ENCODE measurements around the gene AKAP6.

DNA sequence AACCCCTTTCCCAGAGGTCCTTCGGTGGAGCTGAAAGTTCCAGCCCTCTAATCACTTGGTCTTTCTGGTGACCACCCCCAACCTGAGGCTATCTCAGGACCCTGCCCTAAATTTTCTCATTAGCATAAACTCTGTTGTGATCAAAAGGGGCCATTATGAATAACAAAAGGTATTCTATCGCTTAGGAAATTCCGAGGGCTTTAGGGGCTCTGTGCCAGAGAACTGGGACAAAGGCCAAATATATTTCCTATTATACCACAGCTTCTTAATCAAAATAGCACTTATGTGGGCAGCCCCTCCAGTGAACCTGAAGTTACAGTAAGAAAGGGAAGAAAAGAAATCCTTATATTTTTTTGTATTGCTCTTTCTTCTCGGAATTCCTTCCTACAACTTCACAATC is 484.3 kb downstream of the AKAP6 start:
- TF ChIP-seq, protein P1, sequence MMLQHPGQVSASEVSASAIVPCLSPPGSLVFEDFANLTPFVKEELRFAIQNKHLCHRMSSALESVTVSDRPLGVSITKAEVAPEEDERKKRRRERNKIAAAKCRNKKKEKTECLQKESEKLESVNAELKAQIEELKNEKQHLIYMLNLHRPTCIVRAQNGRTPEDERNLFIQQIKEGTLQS (IDR thresholded peaks at IDR 0.05), result no peak
- no peak for TF ChIP-seq EZH2phosphoT487 (IDR thresholded peaks at IDR 0.05; ENCODE audit: borderline replicate concordance)
- TF ChIP-seq CEBPB (IDR thresholded peaks at IDR 0.05; ENCODE audit: low read depth), result no peak
- no peak for TF ChIP-seq JUND (IDR thresholded peaks at IDR 0.05)
- TF ChIP-seq, protein P2, sequence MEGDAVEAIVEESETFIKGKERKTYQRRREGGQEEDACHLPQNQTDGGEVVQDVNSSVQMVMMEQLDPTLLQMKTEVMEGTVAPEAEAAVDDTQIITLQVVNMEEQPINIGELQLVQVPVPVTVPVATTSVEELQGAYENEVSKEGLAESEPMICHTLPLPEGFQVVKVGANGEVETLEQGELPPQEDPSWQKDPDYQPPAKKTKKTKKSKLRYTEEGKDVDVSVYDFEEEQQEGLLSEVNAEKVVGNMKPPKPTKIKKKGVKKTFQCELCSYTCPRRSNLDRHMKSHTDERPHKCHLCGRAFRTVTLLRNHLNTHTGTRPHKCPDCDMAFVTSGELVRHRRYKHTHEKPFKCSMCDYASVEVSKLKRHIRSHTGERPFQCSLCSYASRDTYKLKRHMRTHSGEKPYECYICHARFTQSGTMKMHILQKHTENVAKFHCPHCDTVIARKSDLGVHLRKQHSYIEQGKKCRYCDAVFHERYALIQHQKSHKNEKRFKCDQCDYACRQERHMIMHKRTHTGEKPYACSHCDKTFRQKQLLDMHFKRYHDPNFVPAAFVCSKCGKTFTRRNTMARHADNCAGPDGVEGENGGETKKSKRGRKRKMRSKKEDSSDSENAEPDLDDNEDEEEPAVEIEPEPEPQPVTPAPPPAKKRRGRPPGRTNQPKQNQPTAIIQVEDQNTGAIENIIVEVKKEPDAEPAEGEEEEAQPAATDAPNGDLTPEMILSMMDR (IDR thresholded peaks at IDR 0.05 in 2 of 3, conservative IDR thresholded peaks at IDR 0.05 in 1 of 3; ENCODE audit: borderline replicate concordance in 1 of 3, insufficient read depth in 1 of 3, low read depth in 2 of 3, low read length in 2 of 3), result no peak
- no peak for TF ChIP-seq RAD21 (IDR thresholded peaks at IDR 0.05; ENCODE audit: low read depth)
- no peak for TF ChIP-seq POLR2AphosphoS5 (IDR thresholded peaks at IDR 0.05; ENCODE audit: low read depth, low read length)
- TF ChIP-seq EZH2 (IDR thresholded peaks at IDR 0.05), result no peak
- TF ChIP-seq, protein P3, sequence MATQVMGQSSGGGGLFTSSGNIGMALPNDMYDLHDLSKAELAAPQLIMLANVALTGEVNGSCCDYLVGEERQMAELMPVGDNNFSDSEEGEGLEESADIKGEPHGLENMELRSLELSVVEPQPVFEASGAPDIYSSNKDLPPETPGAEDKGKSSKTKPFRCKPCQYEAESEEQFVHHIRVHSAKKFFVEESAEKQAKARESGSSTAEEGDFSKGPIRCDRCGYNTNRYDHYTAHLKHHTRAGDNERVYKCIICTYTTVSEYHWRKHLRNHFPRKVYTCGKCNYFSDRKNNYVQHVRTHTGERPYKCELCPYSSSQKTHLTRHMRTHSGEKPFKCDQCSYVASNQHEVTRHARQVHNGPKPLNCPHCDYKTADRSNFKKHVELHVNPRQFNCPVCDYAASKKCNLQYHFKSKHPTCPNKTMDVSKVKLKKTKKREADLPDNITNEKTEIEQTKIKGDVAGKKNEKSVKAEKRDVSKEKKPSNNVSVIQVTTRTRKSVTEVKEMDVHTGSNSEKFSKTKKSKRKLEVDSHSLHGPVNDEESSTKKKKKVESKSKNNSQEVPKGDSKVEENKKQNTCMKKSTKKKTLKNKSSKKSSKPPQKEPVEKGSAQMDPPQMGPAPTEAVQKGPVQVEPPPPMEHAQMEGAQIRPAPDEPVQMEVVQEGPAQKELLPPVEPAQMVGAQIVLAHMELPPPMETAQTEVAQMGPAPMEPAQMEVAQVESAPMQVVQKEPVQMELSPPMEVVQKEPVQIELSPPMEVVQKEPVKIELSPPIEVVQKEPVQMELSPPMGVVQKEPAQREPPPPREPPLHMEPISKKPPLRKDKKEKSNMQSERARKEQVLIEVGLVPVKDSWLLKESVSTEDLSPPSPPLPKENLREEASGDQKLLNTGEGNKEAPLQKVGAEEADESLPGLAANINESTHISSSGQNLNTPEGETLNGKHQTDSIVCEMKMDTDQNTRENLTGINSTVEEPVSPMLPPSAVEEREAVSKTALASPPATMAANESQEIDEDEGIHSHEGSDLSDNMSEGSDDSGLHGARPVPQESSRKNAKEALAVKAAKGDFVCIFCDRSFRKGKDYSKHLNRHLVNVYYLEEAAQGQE (IDR thresholded peaks at IDR 0.05; ENCODE audit: low read depth), result no peak
- TF ChIP-seq POLR2A (IDR thresholded peaks at IDR 0.05; ENCODE audit: borderline replicate concordance, extremely low read depth, insufficient read depth, insufficient read length), result no peak
- TF ChIP-seq, protein P4, sequence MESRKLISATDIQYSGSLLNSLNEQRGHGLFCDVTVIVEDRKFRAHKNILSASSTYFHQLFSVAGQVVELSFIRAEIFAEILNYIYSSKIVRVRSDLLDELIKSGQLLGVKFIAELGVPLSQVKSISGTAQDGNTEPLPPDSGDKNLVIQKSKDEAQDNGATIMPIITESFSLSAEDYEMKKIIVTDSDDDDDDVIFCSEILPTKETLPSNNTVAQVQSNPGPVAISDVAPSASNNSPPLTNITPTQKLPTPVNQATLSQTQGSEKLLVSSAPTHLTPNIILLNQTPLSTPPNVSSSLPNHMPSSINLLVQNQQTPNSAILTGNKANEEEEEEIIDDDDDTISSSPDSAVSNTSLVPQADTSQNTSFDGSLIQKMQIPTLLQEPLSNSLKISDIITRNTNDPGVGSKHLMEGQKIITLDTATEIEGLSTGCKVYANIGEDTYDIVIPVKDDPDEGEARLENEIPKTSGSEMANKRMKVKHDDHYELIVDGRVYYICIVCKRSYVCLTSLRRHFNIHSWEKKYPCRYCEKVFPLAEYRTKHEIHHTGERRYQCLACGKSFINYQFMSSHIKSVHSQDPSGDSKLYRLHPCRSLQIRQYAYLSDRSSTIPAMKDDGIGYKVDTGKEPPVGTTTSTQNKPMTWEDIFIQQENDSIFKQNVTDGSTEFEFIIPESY (IDR thresholded peaks at IDR 0.05; ENCODE audit: extremely low read depth, insufficient replicate concordance, low read length), result no peak
- TF ChIP-seq, protein P5, sequence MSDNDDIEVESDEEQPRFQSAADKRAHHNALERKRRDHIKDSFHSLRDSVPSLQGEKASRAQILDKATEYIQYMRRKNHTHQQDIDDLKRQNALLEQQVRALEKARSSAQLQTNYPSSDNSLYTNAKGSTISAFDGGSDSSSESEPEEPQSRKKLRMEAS (IDR thresholded peaks at IDR 0.05), result no peak
- TF ChIP-seq TCF7L2 (IDR thresholded peaks at IDR 0.05; ENCODE audit: borderline replicate concordance, extremely low read depth, insufficient read depth, insufficient read length), result no peak
- no peak for TF ChIP-seq SIN3A (IDR thresholded peaks at IDR 0.05; ENCODE audit: low read depth)
